Measurements from ENCODE around the gene DZIP1L. TPM values are rescaled to one million over a fixed set of nuclear protein-coding genes. Genes with fewer than 3 reads are reported as not detected.
"Not testable (repeated sequence)": the region's sequence is repeated elsewhere in the genome, so short reads cannot be mapped to it uniquely, and the experiment has no call there.

Gene DZIP1L
- total RNA-seq, 1 donor from 2014 or later: 0.60 TPM

- DNase-seq (ENCODE audit: low read depth in 2 of 2): peak; percentile 71 to 78
Observed at GRCh38 chr3:138118612-138119422, 3.4 kb upstream of the DZIP1L start.

- DNase-seq (ENCODE audit: low read depth in 2 of 2): no peak
Observed at GRCh38 chr3:138114431-138114918, 933 bp downstream of the DZIP1L start.

- DNase-seq (ENCODE audit: low read depth in 2 of 2): no peak
Observed at GRCh38 chr3:138113326-138113725, 2.1 kb downstream of the DZIP1L start.

- DNase-seq (ENCODE audit: low read depth in 2 of 2): no peak
Observed at GRCh38 chr3:138112362-138112761, 3.0 kb downstream of the DZIP1L start.

GRCh38 chr3:138105598-138105997 lies 9.8 kb downstream of the DZIP1L start:
- DNase-seq (ENCODE audit: low read depth in 2 of 2): no peak

- no peak for DNase-seq (ENCODE audit: low read depth in 2 of 2)
Observed at GRCh38 chr3:138103466-138103865, 11.9 kb downstream of the DZIP1L start.

GRCh38 chr3:138101351-138101940 lies 14.0 kb downstream of the DZIP1L start:
- not testable (repeated sequence) for DNase-seq (ENCODE audit: low read depth in 2 of 2)

GRCh38 chr3:138099417-138099816 lies 16.0 kb downstream of the DZIP1L start:
- DNase-seq (ENCODE audit: low read depth in 2 of 2): no peak

- no peak for DNase-seq (ENCODE audit: low read depth in 2 of 2)
Observed at GRCh38 chr3:138097192-138098172, 17.9 kb downstream of the DZIP1L start.

- DNase-seq (ENCODE audit: low read depth in 2 of 2): no peak
Observed at GRCh38 chr3:138093721-138094120, 21.7 kb downstream of the DZIP1L start.

- DNase-seq (ENCODE audit: low read depth in 2 of 2): no peak
Observed at GRCh38 chr3:138092023-138092422, 23.4 kb downstream of the DZIP1L start.

GRCh38 chr3:138089091-138089490 lies 26.3 kb downstream of the DZIP1L start:
- DNase-seq (ENCODE audit: low read depth in 2 of 2): no peak

GRCh38 chr3:138085745-138086144 lies 29.7 kb downstream of the DZIP1L start:
- not testable (repeated sequence) for DNase-seq (ENCODE audit: low read depth in 2 of 2)

- DNase-seq (ENCODE audit: low read depth in 2 of 2): no peak
Observed at GRCh38 chr3:138084196-138084595, 31.2 kb downstream of the DZIP1L start.

- no peak for DNase-seq (ENCODE audit: low read depth in 2 of 2)
Observed at GRCh38 chr3:138082992-138083386, 32.4 kb downstream of the DZIP1L start.

- DNase-seq (ENCODE audit: low read depth in 2 of 2): no peak
Observed at GRCh38 chr3:138082085-138082991, 33.1 kb downstream of the DZIP1L start.

GRCh38 chr3:138081371-138082084 lies 33.9 kb downstream of the DZIP1L start:
- DNase-seq (ENCODE audit: low read depth in 2 of 2): no peak

GRCh38 chr3:138079901-138080300 lies 35.5 kb downstream of the DZIP1L start:
- no peak for DNase-seq (ENCODE audit: low read depth in 2 of 2)

GRCh38 chr3:138078901-138079344 lies 36.5 kb downstream of the DZIP1L start:
- DNase-seq (ENCODE audit: low read depth in 2 of 2): peak in 1 of 2 donors; percentile 66

GRCh38 chr3:138078096-138078495 lies 37.3 kb downstream of the DZIP1L start:
- no peak for DNase-seq (ENCODE audit: low read depth in 2 of 2)

All from lung microvascular endothelial cell (primary cell).